NCI-H1048 (cell line): ENCODE results near the gene IL20.
A peak's percentile ranks its signal among the peaks of the same experiment; 100 is the strongest.

ENCODE experiments used
- DNase-seq: peaks from one replicate; lab custom pipeline; 2025; lab: John Stamatoyannopoulos, UW

Gene IL20, protein sequence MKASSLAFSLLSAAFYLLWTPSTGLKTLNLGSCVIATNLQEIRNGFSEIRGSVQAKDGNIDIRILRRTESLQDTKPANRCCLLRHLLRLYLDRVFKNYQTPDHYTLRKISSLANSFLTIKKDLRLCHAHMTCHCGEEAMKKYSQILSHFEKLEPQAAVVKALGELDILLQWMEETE

GRCh38 chr1:206864939-206865671, at the start of gene IL20:
TSS of gene IL20 (plus strand) at chr1:206865623. CDS start at chr1:206865853, 230 bp downstream.
- peak; percentile 55 for DNase-seq

GRCh38 chr1:206816390-206817287, 48.8 kb upstream of the IL20 start:
- no peak for DNase-seq

GRCh38 chr1:206821493-206821892, 43.9 kb upstream of the IL20 start:
- no peak for DNase-seq

DNA sequence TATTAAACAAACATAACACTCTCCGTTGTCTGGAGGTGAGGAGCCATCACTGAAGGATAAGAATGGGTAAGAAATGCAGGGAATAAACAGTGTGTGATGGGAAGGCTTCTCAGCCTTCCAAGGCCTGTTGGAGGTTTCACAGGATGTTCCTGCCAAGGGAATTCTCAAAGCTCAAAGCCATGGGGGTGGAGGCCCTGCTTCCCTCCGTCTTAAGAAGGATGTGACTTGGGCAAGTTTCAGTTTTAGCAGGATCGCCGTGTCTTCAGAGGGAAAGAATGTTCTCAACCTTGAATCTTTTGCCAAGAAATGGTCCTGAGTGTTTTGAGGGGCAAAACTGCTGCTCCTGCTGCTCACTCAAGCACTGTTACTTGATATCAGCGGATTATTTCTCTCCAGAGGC, 41.7 kb upstream of the IL20 start:
- no peak for DNase-seq

- no peak for DNase-seq
These were observed 41.1 kb upstream of the IL20 start for GRCh38 chr1:206824331-206824730.

- DNase-seq, result no peak
These were observed 39.0 kb upstream of the IL20 start for GRCh38 chr1:206826394-206826793.

DNA sequence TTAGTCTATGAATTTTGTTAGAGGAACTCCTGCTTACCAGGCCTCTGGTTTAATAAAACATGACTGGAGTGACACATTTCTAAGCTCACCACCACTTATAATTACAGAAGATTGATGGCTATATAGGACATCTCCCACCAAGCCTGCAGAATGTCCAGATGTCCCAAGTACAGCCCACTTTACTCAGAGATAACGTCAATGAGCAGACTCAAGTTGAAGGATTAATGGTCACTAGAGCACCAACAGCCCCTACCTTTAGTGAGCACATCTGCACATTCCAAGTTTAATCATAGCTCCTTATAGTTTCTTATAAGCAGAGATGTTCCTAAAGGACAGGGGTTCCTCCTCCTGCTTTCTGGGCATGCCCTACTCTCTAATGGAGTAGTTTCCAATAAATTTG, 37.4 kb upstream of the IL20 start:
- no peak for DNase-seq

DNA sequence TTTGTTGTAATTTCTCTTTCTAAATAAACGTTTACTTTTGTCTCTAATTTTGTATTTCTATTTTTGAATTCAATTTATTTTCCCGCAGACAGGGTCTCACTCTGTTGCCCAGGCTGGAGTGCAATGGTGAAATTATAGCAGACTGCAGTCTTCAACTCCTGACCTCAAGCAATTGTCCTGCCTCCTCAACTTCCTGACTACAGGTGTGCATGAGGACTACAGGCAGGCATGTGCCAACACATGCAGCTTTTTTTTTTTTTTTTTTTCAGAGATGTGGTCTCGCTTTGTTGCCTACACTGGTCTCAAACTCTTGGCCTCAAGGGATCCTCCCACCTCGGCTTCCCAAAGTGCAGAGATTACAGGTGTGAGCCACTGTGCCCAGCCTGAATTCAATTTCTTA, 36.7 kb upstream of the IL20 start:
- DNase-seq, result no peak

DNA sequence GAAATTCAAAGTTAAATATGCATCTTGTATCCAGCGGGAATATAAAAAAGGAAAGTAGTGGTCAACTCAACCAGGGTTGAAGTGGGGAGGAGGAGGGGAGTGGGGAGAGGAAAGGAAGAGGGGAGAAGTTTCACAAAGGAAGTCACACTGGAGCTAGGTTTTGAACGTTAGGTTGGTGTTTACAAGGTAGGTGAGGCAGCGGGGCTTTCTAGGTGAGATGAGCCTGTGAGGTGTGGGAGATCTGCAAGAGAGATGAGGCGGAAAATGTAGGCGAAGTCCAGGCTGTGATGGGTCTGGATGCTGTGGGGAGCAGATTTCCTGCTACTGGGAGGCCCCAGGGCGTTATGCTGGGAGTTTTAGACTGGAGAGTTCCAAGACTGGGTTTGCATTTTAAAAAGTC, 36.1 kb upstream of the IL20 start:
- no peak for DNase-seq

DNA sequence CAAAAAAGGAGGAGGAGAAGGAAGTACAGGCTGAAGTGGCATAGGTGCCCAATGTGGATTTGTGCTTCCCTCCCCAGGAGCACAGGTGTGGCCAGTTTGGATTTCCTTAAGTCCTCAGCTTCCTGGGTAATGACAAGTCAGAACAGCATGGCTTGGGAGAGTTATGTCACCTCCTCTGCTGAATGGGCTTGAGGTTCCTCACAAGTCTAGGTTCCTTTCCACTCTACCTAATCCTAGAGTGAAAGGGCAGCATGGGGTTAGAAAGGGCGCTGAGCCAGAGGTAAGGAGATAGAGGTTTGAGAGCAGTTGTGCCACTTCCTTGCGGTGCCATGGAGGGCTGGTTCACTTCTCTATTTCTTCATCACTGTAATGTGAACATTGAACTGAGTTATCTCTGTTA, 35.5 kb upstream of the IL20 start:
- DNase-seq, result no peak

DNA sequence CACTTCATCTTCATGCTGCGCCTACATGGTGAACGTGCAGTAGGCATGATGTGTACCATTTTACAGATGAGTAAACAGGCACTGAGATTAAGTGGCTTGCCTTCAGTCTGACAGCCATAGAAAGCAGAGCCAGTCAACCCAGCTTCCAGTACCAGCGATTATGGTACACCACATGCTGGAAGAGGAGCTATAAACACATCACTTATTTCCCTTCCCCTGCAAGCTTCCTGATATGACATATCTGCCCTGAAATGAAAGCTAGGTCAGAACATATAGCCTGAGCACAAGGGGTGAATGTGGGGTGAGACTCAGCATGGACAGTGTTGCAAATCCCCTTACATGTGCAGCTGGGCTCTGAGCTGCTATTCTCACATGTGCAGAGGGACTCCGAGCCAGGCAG, 33.8 kb upstream of the IL20 start:
- no peak for DNase-seq

GRCh38 chr1:206832352-206832880, 33.0 kb upstream of the IL20 start:
- DNase-seq, result no peak

- no peak for DNase-seq
These were observed 32.2 kb upstream of the IL20 start for GRCh38 chr1:206833106-206833680.

DNA sequence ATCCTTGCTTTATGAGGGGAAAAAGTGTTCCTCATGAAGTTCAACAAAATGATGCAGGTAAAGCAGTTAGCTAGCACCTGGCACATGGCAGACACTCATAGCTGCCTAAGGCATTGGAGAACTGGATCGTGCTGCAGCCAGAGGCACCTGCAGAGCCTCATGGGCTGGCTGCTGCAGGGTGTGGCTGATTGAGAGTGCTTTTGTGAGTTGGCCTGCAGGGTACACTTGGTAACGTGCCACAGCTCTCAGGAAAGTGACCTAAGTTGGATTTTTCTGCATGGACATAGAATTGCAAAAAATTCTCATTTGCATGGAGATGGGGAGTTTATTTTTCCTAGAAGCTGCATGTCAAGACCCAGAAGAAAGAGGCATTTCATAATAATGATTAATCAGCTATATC, 31.6 kb upstream of the IL20 start:
- DNase-seq, result no peak

- no peak for DNase-seq
These were observed 31.2 kb upstream of the IL20 start for GRCh38 chr1:206834217-206834616.

DNA sequence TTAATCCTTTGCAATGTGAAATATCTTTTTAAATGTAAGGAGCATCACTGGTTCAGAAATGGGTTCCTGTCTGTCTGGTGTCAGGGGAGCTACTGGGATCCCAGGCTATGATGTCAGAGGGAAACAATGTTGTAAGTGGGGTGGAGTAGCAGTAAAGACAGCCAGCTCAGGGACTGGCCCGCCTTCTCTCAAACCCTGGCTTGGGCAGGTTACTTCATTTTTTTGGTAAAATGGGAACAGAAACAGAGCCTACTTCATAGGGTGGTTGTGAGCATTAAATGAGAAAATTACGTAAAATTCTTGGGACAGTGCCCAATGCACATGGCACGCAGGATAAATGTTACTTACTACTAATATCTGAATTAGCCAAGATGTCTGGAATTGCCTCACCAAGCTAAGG, 30.7 kb upstream of the IL20 start:
- DNase-seq, result no peak

- DNase-seq, result no peak
These were observed 30.2 kb upstream of the IL20 start for GRCh38 chr1:206835186-206835585.

DNA sequence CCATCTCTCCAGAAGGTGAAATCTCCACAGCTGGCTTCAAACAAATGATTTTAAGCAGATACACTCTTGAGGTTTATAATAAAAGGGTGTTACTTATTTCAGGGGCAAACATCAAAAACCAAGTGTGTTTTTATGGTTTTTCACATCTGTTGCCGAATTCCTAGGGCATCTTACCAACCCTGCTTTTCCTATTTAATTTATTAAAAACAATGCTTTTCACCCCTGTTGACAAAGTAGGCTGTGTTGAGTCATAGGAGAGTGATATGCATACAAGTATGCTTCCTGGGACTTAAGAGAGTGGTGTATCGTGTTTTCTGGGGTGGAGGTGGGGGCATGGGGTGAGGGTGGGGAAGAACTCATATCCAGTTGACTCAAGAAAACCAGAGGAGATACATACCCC, 29.3 kb upstream of the IL20 start:
- no peak for DNase-seq

DNA sequence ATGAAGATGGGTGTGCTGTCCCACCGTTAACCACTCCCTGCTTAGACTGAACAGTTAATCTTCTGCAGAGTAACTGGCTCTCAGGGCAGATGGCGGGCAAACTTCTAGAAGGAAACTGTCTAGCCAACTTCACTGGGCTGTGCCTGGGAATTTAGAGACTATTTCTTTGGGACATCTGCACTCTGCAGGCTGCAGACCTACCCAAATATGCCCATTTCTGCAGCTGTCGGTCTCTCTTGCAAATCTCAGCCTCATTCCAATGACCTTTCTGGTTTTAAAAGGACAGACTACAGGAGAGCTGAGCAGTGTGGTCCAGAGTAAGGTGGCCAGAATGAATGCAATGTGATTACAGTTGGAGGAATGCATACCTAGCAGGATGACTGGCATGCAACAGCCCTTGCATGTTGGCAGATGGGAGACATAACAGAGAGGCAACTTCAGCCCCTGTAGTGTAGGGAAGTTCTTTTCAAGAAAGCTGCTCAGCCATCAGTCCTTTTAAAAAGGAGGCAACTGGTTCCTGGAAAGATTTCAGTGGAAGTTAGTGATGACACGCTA, 26.3 kb upstream of the IL20 start:
- DNase-seq, result no peak

- no peak for DNase-seq
These were observed 25.6 kb upstream of the IL20 start for GRCh38 chr1:206839857-206840256.

DNA sequence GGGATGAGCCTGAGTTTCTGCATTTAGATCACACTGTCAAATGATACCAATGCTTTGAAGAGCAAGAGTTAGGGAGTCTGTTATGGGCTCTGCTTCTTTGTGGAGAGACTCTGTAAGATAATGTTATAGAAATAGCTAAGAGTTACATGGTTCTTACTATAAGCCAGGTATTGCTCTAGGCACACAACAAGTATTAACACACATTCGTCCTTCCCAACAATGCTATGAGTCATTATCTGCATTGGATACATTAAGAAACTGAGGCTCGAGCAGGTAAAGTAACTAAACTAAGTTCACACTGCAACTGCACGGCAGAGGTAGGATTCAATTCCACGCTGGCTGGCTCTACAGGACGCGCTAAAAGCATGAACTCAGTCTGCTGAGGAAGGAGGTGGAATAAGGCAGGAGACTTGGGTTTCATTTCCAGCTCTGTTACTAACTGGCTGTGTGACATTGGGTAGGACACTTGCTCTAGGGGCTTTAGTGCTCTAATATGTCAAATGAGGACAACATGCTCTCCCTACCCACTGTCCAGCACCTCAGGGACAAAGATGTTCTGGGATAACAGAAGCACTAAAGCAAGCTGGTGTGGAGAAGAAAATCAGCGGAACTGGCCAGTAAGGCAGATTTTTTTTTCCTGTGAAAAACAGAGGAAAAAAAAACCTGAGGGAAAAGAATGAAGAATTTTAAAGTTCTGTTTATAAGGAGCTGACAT, 23.7 kb upstream of the IL20 start:
- no peak for DNase-seq
